ENCODE data around the gene DMRTA1. TPM values are rescaled to one million over a fixed set of nuclear protein-coding genes. Genes with fewer than 3 reads are reported as not detected.
"Not testable (repeated sequence)": the region's sequence is repeated elsewhere in the genome, so short reads cannot be mapped to it uniquely, and the experiment has no call there.

The DMRTA1 gene
- total RNA-seq, 4 donors from 2014 or later, result 0.70 to 2.3 (median 0.88) TPM

DNA sequence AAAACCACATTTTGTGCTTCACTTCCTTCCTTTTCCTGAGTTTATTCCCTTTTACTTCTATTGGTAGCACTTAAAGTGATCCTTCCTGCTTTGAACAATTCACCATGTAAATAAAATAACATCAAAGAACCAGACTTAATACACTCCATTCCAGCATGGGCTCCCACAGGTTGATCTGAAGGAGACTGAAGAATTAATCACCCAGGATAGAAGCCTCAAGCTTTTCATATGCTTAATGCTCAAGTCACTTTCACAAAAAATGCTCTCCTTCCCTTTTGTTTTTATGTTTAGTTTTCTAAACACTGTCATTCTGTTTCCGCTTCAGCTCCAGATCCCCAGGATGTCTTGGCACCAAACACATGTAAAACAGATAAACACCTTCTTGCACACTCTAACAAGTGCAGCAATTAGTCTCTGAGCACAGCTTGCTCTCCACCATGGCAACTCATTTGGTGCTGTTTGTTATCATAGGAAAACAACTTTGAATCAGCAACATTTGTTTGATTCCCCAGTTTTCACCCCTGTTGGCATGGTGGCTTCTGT lies 37.0 kb downstream of the DMRTA1 start:
- Histone ChIP-seq H3K4me1 (no peaks in the 10 kb centered on the region), H3K9me3 (no peaks in the 10 kb centered on the region), H3K27me3 (no peaks in the 10 kb centered on the region), H3K4me3 (no peak overlapping the region), H3K27ac (no peak overlapping the region), H3K36me3 (no peaks in the 10 kb centered on the region)
- no peak for TF ChIP-seq POLR2A (IDR thresholded peaks at IDR 0.05)
- no peak for TF ChIP-seq CTCF (IDR thresholded peaks at IDR 0.05)
- no peak for DNase-seq

DNA sequence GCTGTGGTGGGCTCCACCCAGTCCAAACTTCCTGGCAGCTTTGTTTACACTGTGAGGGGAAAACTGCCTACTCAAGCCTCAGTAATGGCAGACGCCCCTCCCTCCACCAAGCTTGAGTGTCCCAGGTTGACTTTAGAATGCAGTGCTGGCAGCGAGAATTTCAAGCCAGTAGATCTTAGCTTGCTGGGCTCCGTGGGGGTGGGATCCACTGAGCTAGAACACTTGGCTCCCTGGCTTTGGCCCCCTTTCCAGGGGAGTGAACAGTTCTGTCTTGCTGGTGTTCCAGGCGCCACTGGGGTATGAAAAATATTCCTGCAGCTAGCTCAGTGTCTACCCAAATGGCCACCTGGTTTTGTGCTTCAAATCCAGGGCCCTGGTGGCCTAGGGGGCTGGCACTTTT lies 49.6 kb downstream of the DMRTA1 start:
- H3K36me3 ChIP-seq, H3K9me3 ChIP-seq, DNase-seq, H3K4me3 ChIP-seq, H3K27me3 ChIP-seq, H3K27ac ChIP-seq, H3K4me1 ChIP-seq: not testable (repeated sequence)

Measured in Peyer's patch (tissue), 4 donors.